Stomach (tissue), 9 donors: ENCODE data around the gene CELF1. TPM values are rescaled to one million over a fixed set of nuclear protein-coding genes. Genes with fewer than 3 reads are reported as not detected.

Source experiments
- DNase-seq, 2 donors: peaks; one replicate each; pipeline versions ENCODE4 v3.0.0 to v3.0.0-alpha.2; 2013 to 2019
- H3K27ac ChIP-seq, 5 donors: fragments of 200-600 bp in 4 of 5; sonication (generic) in 4 of 5; one replicate each; pipeline ENCODE4 v1.5.1; 2013 to 2019; ENCODE audit warnings: mild to moderate bottlenecking in 1 of 5, moderate library complexity in 1 of 5
- H3K27me3 ChIP-seq, 3 donors: fragments of 200-600 bp; sonication (generic); one replicate each; pipeline ENCODE4 v1.5.1; 2017 to 2019; ENCODE audit warnings: mixed run types in 1 of 3
- H3K36me3 ChIP-seq, 4 donors: fragments of 200-600 bp; sonication (generic); 1 replicate in 3 of 4; 2 replicates in 1 of 4; pipeline ENCODE4 v1.5.1; 2016 to 2019
- H3K4me1 ChIP-seq, 4 donors: fragments of 200-600 bp; sonication (generic); one replicate each; pipeline ENCODE4 v1.5.1; 2016 to 2019
- H3K4me3 ChIP-seq, 4 donors: fragments of 200-600 bp; sonication (generic) in 3 of 4; one replicate each; pipeline ENCODE4 v1.5.1; 2016 to 2019; ENCODE audit warnings: mild to moderate bottlenecking in 1 of 4
- H3K9me3 ChIP-seq, 4 donors: fragments of 200-600 bp; sonication (generic); one replicate each; pipeline ENCODE4 v1.5.1; 2016 to 2019
- EP300 ChIP-seq: sonication (generic); formaldehyde crosslinking; IDR thresholded peaks from one replicate; pipeline ENCODE4 v1.6.1; 2017; ENCODE audit warnings: antibody characterized with exemption
- POLR2A ChIP-seq, 4 donors: fragments of 450-650 bp; IDR thresholded peaks; one replicate each; pipeline ENCODE4 v1.6.1; 2016; ENCODE audit warnings: antibody characterized with exemption in 4 of 4, control low read depth in 2 of 4, mild to moderate bottlenecking in 1 of 4, moderate library complexity in 1 of 4
- POLR2AphosphoS5 ChIP-seq, 3 donors: sonication (generic); formaldehyde crosslinking; IDR thresholded peaks; one replicate each; pipeline ENCODE4 v1.6.1; 2016; ENCODE audit warnings: antibody characterized with exemption in 3 of 3
- WGBS, 5 donors: extraction: QIAGEN DNeasy Blood & Tissue Kit in 3 of 5; methylation state at CpG; one replicate each; pipeline versions ENCODE4 v1.1.5 to v1.1.7; 2013 to 2018; 5-methylcytosine and 5-hydroxymethylcytosine counted together
- intact Hi-C: fragments of 100-400 bp; cut with DNase I; formaldehyde crosslinking; loops from one replicate; pipeline ENCODE4 v1.15.1; 2023; ENCODE audit warnings: low total_unique reads
- polyA plus RNA-seq, 3 donors: library from polyadenylated mRNA; stranded (reverse); fragments of 200-250 nt; gene quantifications; one replicate each; pipeline ENCODE4 v1.2.3, GENCODE V29; 2013
- total RNA-seq, 5 donors: library from RNA; depleted of rRNA; stranded (reverse); fragments of >200 nt; gene quantifications; one replicate each; pipeline versions ENCODE4 v1.1.0 to v1.2.3, GENCODE V29; 2014 to 2016
- TF ChIP-seq, protein P1 (sequence below), 7 experiments: fragments of 450-650 bp in 4 of 7; fragments of 200-600 bp in 3 of 7; sonication (generic) in 3 of 7; IDR thresholded peaks; one replicate each; pipeline ENCODE4 v1.5.1; 2016 to 2019; ENCODE audit warnings: antibody characterized with exemption in 7 of 7, control low read depth in 2 of 7, mild to moderate bottlenecking in 1 of 7
- donor health status: healthy with polysubstance abuse.
- donor health status: Bipolar disorder and iron deficiency.
- donor health status: healthy.

Gene CELF1
- total and polyA plus RNA-seq, 8 donors: 12.7 to 206 (median 54.4) TPM

- no peaks in the 10 kb centered on the region for H3K36me3 ChIP-seq
- no peak for DNase-seq
- TF ChIP-seq POLR2A (IDR thresholded peaks at IDR 0.05) (no peak), EP300 (no peak), POLR2AphosphoS5 (IDR thresholded peaks at IDR 0.05) (no peak)
- TF ChIP-seq, protein P1, sequence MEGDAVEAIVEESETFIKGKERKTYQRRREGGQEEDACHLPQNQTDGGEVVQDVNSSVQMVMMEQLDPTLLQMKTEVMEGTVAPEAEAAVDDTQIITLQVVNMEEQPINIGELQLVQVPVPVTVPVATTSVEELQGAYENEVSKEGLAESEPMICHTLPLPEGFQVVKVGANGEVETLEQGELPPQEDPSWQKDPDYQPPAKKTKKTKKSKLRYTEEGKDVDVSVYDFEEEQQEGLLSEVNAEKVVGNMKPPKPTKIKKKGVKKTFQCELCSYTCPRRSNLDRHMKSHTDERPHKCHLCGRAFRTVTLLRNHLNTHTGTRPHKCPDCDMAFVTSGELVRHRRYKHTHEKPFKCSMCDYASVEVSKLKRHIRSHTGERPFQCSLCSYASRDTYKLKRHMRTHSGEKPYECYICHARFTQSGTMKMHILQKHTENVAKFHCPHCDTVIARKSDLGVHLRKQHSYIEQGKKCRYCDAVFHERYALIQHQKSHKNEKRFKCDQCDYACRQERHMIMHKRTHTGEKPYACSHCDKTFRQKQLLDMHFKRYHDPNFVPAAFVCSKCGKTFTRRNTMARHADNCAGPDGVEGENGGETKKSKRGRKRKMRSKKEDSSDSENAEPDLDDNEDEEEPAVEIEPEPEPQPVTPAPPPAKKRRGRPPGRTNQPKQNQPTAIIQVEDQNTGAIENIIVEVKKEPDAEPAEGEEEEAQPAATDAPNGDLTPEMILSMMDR (IDR thresholded peaks at IDR 0.05): no peak
- H3K9me3 ChIP-seq: no peaks in the 10 kb centered on the region
- 88 to 97% (median 95%) methylated on average over 4 of the region's 4 CpGs for WGBS, 5 donors
- no peaks in the 10 kb centered on the region for H3K4me1 ChIP-seq
- H3K27me3 ChIP-seq: no peaks in the 10 kb centered on the region
- no peak overlapping the region for H3K4me3 ChIP-seq
- intact Hi-C loops: loop anchor here (10.0 kb wide), 1 partner anchor 71 kb away; the partner anchor contains the start of gene SPI1
- H3K27ac ChIP-seq: no peak overlapping the region
These were observed 107.1 kb downstream of the CELF1 start for GRCh38 chr11:47445840-47446239.

GRCh38 chr11:47443817-47444216 is 109.1 kb downstream of the CELF1 start:
- intact Hi-C loops: loop anchor here (10.0 kb wide), 1 partner anchor 69 kb away; the partner anchor contains the start of gene SPI1

DNA sequence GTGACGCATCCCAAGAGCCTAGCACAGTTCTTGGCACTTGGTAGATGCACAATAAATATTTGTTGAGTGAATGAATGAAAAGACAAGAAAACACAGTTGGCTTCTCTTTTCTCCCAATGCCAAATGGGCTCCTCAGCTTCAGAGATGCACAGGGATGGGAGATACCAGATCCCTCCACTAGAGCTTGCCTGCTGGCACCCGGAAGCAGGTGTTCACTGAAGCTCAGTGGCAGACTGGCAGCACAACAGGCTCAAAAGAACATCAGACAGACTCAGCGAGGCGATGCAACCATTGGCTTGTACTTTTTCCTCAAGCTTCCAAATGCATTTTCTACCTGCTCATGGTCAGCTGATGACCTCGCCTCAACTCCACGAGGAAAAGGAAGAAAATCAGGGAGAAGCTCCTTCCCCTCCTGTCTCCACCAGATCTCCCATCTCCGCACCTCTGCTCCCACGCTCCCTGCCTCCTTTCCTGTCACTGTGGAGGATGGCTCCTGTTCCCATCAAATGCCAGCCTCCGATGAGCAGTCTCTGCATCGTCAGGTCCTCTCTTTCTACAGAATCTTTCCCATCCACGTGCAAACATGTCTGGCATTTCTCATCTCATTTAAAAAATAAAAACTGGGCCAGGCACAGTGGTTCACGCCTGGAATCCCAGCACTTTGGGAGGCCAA is 109.8 kb downstream of the CELF1 start:
- Histone ChIP-seq H3K4me1 (peaks cover 0 to under 1% (median under 1%) of the 10 kb centered on the region in 4 donors), H3K9me3 (no peaks in the 10 kb centered on the region), H3K36me3 (no peaks in the 10 kb centered on the region), H3K4me3 (no peak overlapping the region), H3K27me3 (no peaks in the 10 kb centered on the region), H3K27ac (no peak overlapping the region)
- DNase-seq: no peak
- WGBS, 5 donors: 83 to 88% (median 85%) methylated on average over 12 of the region's 12 CpGs
- TF ChIP-seq, protein P1 (IDR thresholded peaks at IDR 0.05): no peak
- TF ChIP-seq POLR2AphosphoS5 (IDR thresholded peaks at IDR 0.05) (no peak), POLR2A (IDR thresholded peaks at IDR 0.05) (no peak), EP300 (no peak)
- intact Hi-C loops: loop anchor here (10.0 kb wide), 1 partner anchor 68 kb away; the partner anchor contains the start of gene SPI1

More at GRCh38 chr11:47443817-47444216, 109.1 kb downstream of the CELF1 start:
- Histone ChIP-seq H3K27me3 (no peaks in the 10 kb centered on the region), H3K27ac (no peak overlapping the region), H3K36me3 (no peaks in the 10 kb centered on the region), H3K4me3 (no peak overlapping the region), H3K9me3 (no peaks in the 10 kb centered on the region), H3K4me1 (no peaks in the 10 kb centered on the region)
- DNase-seq: no peak
- no peak for TF ChIP-seq POLR2A (IDR thresholded peaks at IDR 0.05)
- TF ChIP-seq EP300: no peak
- TF ChIP-seq, protein P1 (IDR thresholded peaks at IDR 0.05): no peak
- TF ChIP-seq POLR2AphosphoS5 (IDR thresholded peaks at IDR 0.05): no peak
- 71 to 88% (median 77%) methylated on average over 3 of the region's 3 CpGs for WGBS, 5 donors

- no peak overlapping the region for H3K4me3 ChIP-seq
- H3K36me3 ChIP-seq: no peaks in the 10 kb centered on the region
- H3K4me1 ChIP-seq: peaks cover 0 to 7% (median 6%) of the 10 kb centered on the region in 4 donors
- TF ChIP-seq POLR2AphosphoS5 (IDR thresholded peaks at IDR 0.05) (no peak), POLR2A (IDR thresholded peaks at IDR 0.05) (no peak), EP300 (no peak)
- TF ChIP-seq, protein P1 (IDR thresholded peaks at IDR 0.05): no peak
- intact Hi-C loops: loop anchor here (10.0 kb wide), 1 partner anchor 68 kb away; the partner anchor contains the start of gene SPI1
- 39 to 86% (median 67%) methylated on average over 2 to 8 of the region's 8 CpGs for WGBS, 5 donors
- DNase-seq: no peak
- no peaks in the 10 kb centered on the region for H3K9me3 ChIP-seq
- H3K27ac ChIP-seq: no peak overlapping the region
- no peaks in the 10 kb centered on the region for H3K27me3 ChIP-seq
These were observed 110.4 kb downstream of the CELF1 start for GRCh38 chr11:47442514-47442913.
